GM20000 (cell line): ENCODE measurements around the gene FKBP5.

Source experiments
- DNase-seq: peaks from one replicate; pipeline ENCODE4 v3.0.0; 2012; ENCODE audit warnings: low spot score
- TF ChIP-seq, protein P1 (sequence below): IDR thresholded peaks from 2 replicates; pipeline ENCODE4 v1.5.1; 2012; ENCODE audit warnings: mild to moderate bottlenecking, control low read depth; ENCODE audit errors: extremely low read depth, missing control alignments

Gene FKBP5

GRCh38 chr6:35686436-35686835, 2.3 kb downstream of the FKBP5 start:
- TF ChIP-seq, protein P1, sequence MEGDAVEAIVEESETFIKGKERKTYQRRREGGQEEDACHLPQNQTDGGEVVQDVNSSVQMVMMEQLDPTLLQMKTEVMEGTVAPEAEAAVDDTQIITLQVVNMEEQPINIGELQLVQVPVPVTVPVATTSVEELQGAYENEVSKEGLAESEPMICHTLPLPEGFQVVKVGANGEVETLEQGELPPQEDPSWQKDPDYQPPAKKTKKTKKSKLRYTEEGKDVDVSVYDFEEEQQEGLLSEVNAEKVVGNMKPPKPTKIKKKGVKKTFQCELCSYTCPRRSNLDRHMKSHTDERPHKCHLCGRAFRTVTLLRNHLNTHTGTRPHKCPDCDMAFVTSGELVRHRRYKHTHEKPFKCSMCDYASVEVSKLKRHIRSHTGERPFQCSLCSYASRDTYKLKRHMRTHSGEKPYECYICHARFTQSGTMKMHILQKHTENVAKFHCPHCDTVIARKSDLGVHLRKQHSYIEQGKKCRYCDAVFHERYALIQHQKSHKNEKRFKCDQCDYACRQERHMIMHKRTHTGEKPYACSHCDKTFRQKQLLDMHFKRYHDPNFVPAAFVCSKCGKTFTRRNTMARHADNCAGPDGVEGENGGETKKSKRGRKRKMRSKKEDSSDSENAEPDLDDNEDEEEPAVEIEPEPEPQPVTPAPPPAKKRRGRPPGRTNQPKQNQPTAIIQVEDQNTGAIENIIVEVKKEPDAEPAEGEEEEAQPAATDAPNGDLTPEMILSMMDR = no peak
- no peak for DNase-seq

DNA sequence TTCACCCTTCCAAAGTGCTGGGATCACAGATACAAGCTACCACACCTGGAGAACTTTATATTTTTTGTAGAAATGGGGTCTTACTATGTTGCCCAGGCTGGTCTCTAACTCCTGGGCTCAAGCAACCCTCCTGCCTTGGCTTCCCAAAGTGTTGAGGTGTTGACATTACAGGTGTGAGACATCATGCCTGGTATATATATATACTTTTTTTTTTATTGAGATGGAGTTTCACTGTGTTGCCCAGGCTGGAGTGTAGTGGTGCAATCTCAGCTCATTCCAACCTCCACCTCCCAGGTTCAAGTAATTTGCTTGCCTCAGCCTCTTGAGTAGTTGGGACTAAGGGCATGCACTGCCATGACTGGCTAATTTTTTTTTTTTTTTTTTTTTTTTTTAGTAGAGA, 5.4 kb downstream of the FKBP5 start:
- TF ChIP-seq, protein P1 = no peak
- DNase-seq = no peak

DNA sequence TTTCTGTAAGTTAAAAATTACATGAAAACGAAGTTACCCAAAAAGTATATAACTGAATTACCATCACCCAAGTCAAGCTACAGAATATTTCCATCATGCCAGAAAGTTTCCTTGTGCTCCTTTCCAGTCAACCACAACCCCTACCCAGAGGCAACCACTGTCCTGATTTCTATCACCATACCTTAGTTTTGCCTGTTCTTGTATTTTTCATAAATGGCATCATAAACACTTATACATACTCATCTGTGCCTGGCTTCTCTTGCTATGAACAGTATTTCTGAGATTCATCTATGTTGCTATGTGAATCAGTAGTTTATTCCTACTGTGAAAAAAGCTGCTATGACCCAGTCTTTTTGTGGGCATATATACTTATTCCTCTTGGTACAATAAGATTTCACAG, 7.4 kb downstream of the FKBP5 start:
- TF ChIP-seq, protein P1 = no peak
- DNase-seq = no peak

DNA sequence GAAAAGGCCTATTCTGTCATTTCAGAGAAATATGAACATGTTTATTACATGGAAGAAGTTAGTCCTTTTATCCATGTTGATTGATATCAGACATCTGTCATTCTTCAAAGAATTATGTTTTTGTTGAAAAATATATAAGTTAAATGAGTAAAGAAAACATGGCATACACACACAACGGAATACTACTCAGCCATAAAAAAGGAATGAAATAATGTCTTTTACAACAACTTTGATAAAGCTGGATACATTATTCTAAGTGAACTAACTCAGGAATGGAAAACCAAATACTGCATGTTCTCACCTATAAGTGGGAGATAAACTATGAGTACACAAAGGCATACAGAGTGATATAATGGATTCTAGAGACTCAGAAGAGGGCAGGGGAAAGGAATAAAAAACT, 9.3 kb downstream of the FKBP5 start:
- no peak for DNase-seq
- TF ChIP-seq, protein P1 = no peak

DNA sequence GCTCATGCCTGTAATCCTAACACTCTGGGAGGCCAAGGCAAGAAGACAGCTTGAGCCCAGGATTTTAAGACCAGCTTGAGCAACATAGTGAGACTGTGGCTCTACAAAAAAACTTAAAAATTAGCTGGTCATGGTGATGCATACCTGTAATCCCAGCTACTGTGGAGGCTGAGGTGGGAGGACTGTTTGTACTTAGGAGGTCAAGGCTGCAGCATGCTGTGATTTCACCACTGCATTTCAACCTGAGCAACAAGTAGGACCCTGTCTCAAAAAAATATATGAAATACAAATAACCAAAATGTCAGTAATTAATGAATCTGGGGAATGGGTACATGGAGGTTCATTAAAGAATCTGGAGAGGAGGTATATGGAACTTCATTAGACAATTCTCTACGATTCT, 9.9 kb downstream of the FKBP5 start:
- DNase-seq = no peak
- TF ChIP-seq, protein P1 = no peak

GRCh38 chr6:35678021-35678654, 10.6 kb downstream of the FKBP5 start:
- TF ChIP-seq, protein P1 = no peak

GRCh38 chr6:35677456-35677855, 11.3 kb downstream of the FKBP5 start:
- TF ChIP-seq, protein P1 = no peak
- DNase-seq = no peak

More at GRCh38 chr6:35678021-35678654, 10.6 kb downstream of the FKBP5 start:
- no peak for DNase-seq
